ENCODE results near the gene GTF2IRD1.

GRCh38 chr7:74496272-74496671 lies 42.6 kb downstream of the GTF2IRD1 start:
- TF ChIP-seq CTCF (IDR thresholded peaks at IDR 0.05; ENCODE audit: low read depth, low read length) (no peak), MAX (IDR thresholded peaks at IDR 0.05; ENCODE audit: low read depth, low read length) (no peak), POLR2A (IDR thresholded peaks at IDR 0.05; ENCODE audit: extremely low read depth, insufficient read length) (no peak), MYC (IDR thresholded peaks at IDR 0.05; ENCODE audit: low read depth, low read length) (no peak)

All from NB4 (cell line).